ENCODE measurements around the gene WWOX.

Gene WWOX

DNA sequence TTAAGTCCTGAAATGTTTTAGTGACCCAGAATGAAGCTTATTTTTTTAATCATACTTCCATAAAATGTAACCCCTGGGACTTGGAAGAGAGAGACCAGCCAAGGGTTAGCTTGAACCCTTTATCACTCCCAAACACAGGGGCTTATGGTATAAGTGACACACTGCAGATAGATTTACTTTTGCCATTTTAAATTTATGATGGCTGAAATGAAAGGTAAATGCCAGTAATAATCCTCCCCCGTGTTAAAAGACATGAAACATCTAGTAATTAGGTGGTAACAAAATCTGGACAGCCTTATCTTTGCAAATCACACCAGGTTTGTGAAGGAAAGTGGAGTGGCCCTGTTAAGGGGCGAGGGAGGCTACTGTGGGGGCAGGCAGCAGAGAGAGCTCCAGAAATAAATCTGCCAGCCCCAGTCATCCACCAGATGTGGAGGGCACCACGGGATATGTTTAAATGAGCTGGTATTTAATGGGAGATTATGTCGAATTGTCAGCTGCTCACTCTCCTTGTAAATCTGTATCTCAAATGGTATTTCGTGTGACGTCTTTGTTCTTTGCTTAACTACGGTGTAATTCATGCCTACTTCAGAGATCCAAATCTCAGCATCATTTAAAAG, 326.5 kb downstream of the WWOX start:
- in situ Hi-C loops (cut with HindIII; ENCODE audit: low sequenced_read_pairs), result no loop called here

DNA sequence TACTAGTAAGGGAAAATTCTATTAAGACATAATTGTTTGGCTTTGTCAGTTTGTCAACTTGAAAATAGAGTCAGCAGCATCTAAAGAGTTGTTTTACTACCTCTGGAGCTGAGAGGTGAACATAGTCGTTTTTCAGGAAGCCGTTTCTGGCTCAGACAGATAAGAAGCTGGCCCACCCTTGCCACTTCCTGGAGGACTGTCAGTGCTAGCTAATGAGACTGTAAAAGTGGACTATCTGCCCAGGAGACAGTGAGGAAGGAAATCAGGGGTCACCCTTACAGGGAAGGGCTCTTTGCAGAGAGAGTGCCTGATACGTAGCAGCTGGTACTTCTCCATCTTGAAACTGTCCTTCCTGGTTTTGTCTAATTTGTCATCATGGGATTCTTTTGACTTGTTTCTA, 328.7 kb downstream of the WWOX start:
- in situ Hi-C loops (cut with HindIII; ENCODE audit: low sequenced_read_pairs), result no loop called here

DNA sequence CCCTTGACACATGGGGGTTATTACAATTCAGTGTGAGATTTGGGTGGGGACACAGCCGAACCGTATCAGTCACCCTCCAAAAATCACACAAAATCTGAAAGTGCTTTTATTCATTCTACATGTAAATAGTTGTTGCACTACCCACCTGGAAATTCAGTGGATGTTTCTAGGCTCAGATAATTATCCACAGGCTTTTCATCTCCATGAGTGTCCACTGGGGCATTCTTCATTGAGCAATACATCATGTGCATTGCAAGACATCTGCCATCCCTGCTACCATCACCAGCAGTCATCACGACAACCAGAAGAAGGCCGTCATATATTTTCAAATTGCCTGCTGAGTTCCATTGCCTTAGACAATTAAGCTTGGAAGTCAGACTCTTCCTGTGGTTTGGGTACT, 330.8 kb downstream of the WWOX start:
- in situ Hi-C loops (cut with HindIII; ENCODE audit: low sequenced_read_pairs), result no loop called here

DNA sequence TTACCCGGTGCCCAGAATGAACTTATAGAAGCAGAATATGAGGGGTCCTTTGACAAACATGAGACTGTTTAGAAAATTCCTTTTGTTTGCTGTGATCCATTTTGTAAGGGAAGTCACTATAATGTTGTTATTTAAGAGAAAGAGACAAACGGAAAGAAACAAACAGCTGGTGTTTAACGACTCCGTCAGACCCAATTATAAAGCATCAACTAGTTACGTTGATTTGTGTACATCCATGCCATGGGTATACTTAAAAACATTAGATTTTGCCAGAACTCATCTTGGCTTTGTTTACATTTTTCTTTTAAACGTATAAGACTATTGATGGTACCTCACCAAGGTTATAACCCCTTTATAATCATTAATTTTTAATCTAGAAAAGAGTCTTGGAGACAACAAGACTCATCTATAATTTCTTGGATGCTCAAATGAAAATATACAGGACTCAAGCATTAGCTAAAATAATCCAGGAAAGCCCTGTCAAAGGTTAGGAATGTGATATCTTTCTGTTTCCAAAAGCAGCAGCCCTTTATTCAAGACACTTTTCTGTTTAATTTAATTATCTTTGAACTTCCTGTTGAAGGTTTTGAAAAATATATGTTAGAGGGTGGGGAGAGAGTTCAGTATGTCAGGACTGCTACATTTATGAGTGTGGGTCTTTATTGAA, 331.7 kb downstream of the WWOX start:
- in situ Hi-C loops (cut with HindIII; ENCODE audit: low sequenced_read_pairs), result no loop called here

DNA sequence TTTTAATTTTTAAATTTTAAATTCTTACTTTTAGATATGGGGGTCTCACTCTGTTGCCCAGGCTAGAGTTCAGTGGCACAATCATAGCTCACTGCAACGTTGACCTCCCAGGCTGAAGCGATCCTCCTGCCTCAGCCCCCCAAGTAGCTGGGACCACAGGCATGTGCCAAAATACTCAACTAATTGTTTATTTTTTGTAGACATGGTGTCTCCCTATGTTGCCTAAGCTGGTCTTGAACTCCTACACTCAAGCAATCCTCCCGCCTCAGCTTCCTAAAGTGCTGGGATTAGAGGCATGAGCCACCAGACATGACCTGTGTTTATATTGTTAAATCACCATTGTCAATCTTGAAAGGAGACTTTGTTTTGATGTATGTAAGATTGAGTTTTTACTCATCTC, 332.2 kb downstream of the WWOX start:
- in situ Hi-C loops (cut with HindIII; ENCODE audit: low sequenced_read_pairs), result no loop called here

DNA sequence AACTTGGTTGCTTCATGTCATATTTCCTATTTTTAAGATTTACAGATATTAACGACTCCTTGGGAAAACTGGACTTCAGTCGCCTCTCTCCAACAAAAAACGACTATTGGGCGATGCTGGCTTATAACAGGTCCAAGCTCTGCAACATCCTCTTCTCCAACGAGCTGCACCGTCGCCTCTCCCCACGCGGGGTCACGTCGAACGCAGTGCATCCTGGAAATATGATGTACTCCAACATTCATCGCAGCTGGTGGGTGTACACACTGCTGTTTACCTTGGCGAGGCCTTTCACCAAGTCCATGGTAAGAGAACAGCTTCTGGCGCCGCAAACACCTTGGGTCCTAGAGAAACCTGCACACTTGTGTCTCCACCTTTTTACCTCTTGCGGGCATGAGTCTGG, 333.0 kb downstream of the WWOX start:
- in situ Hi-C loops (cut with HindIII; ENCODE audit: low sequenced_read_pairs), result no loop called here

DNA sequence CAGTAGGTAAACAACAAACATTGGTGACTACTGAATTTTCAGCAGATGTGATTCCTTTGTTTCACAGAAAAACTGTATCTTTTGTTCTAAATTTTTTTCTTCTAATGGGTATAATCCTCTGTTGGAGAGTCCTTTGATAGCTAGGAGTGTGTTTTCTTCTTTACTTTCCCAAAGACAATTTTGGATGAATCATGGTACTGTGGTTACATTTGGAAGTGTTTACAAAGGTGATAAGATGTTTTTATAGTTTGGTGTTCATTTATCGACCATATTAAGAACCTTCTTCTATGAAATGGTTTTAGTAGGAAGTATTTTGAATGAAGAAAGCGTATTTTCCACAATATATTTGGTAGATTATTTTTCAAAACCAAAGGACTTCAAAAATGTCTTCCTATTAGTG, 333.7 kb downstream of the WWOX start:
- in situ Hi-C loops (cut with HindIII; ENCODE audit: low sequenced_read_pairs), result no loop called here

DNA sequence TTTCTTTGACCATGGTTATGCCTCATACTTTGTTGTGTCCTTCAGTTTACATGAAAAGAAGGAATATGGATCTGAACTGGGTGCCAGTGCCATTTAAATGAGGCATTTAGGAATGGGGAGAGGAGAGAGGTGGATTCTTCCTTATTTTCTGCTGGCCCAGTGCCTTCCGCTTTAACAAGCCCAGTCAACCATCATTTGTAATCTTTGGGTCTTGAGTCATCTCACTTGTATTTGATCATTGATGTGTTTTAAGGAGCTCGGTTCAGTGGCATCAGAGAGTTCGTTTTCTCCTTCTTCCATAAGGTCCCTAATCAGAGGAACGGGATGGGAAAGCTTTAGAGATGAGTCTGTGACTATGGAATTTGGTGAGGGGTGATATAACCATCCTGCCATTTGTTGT, 334.9 kb downstream of the WWOX start:
- in situ Hi-C loops (cut with HindIII; ENCODE audit: low sequenced_read_pairs), result no loop called here

DNA sequence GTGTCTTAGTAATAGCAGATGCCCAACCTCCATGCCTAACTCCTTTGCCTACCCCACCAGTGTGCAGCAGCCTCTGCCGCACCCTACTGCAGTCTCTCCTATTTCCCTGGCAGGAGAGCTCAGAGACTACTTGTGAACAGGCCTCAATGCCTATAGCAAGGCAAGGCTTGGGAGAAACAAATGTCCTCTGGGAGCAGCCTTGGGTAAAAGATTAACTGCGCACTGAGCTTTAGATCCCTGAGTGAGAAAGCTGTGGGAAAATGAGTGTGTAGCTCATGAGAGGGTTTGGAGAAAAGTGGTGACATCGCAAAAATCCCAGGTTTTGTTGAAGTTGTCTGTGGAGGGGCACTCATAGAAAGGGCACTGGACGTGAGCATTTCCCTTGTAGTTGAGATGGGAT, 335.8 kb downstream of the WWOX start:
- in situ Hi-C loops (cut with HindIII; ENCODE audit: low sequenced_read_pairs), result no loop called here

DNA sequence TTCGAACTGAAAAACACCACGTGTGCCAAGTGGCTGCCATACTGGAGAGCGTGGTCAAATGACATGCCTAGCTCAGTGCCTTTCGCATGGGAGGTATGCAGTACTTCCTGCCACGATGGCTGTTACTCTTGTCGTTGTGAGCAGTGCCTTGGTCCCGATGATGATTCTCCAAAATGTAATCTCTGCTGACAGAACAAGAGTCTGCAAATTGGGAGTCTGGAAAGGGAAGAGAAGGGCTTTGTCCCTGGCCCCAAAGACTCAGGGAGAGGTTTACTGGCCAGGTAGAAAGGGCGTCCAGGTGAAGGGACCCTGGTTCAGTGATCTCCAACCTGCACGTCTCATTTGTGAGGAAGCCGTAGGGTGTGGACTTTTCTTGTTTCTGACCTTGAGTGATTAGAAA, 336.6 kb downstream of the WWOX start:
- in situ Hi-C loops (cut with HindIII; ENCODE audit: low sequenced_read_pairs), result no loop called here

DNA sequence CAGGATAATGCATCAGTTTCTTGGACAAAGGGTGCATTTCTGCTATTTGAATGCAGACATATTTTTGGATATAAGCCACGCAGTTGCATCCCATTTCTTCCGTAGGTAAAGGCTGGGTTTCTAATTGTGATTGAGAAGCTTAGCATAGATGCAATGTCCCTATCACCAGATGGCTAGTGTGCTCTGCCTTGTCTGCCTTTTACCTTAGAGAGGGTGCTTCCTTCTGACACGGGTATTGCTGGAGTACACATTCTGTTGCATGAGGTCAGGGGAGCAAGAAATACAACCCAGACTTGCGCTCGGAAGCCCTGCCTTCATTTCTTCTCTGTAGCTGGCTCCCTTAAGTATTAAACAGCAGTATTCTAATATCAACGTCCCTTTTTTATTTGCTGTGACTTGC, 337.4 kb downstream of the WWOX start:
- in situ Hi-C loops (cut with HindIII; ENCODE audit: low sequenced_read_pairs), result no loop called here

DNA sequence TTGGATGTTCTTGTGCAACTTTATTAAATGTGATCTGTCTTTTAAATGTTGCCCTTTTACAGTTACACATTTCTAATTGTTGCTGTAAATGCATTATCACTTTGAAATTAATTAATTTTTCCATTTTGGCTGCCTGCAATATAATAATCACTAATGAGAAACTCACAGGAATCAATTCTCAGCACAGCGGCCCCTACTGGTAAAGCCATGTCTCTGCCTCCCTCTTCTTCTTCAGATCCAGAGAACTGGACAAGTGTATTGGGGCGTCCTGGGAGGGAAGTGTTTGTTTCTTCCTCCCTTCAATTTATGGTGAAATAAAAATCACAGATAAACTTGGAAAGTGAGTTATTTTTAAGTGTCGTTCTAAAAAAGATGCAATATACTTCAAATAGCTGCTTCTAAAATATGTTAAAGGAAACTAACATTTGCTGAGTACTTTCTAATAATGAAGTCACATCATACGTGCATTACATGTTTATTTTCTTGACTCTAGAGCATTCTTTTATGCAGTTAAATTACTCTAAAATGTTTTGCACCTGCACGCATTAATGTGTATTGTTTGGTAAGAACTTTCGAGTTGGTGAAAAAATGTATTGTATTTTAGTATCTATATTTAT, 338.0 kb downstream of the WWOX start:
- in situ Hi-C loops (cut with HindIII; ENCODE audit: low sequenced_read_pairs), result no loop called here

DNA sequence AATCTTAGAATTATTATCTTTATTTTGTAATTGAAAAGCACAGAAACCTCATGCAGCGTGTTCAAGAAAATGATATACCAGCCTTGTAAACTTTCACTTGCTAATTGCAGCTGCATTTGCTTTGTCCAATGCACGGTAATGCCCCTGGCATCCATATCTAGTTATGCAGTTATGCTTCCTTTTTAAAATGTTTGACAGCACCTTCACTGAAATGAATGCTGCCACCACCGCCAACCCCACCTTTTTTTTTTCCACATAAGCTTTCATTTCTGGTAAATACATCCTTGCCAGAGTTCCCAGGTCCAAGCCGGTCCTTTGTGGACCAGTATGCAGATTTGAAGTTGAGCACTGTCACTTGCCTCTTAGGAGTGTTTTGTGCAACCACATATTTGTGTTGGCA, 338.8 kb downstream of the WWOX start:
- in situ Hi-C loops (cut with HindIII; ENCODE audit: low sequenced_read_pairs), result no loop called here

DNA sequence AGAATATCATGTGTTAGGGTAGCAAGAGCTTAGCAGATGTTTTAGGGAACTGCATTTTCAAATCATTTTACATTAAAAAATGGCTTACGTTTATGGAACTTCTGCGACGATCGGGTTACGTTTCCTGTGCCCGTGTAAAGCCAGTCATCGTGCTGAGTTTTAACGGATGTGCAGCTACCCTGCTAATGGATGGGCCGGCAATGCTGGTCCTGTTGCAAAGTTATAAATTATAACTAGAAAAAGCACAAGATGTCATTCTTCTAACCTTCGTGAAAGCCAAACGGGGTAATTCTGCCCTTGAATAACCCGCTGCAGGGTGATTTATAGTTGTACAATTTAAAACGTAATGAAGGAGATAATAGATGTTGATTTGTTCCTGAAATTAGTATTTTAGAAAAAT, 339.2 kb downstream of the WWOX start:
- in situ Hi-C loops (cut with HindIII; ENCODE audit: low sequenced_read_pairs), result no loop called here

DNA sequence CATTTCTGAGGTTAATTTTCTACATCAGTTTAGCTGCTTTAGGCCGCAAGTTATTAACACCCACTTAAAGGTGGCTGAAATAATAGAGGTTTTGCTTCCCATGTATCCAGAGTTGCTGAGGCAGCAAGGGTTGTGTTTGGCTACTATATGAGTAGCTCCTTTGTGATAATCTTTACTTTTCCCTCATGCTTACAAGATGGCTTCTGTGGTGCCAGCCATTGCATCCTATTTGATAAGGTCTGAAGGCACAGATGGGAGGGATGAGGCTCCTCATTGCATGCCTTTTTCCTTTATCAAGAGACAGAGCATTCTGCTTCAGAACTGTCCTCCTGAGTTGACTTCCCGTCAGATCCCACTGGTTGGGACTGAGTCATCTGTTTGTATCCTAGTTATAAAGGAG, 340.2 kb downstream of the WWOX start:
- in situ Hi-C loops (cut with HindIII; ENCODE audit: low sequenced_read_pairs), result no loop called here

DNA sequence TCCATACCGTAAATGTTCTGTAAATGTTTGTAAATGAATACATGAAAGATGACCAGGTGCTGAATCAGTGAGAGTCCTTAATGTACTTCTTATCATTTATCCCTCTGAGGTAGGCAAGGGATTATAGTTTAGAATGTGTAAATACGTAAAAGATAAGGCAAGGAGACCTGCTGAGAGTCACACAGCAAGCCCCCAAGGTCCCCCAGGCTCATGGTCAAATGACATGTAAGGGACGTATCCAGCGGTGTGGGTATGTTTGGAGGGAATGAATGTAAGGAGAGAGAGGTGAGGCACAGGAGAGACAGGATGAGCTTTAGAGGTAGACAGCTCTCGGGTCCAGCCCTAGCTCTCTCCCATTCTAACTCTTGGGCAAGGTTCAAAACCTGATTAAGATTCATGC, 341.8 kb downstream of the WWOX start:
- in situ Hi-C loops (cut with HindIII; ENCODE audit: low sequenced_read_pairs), result no loop called here

DNA sequence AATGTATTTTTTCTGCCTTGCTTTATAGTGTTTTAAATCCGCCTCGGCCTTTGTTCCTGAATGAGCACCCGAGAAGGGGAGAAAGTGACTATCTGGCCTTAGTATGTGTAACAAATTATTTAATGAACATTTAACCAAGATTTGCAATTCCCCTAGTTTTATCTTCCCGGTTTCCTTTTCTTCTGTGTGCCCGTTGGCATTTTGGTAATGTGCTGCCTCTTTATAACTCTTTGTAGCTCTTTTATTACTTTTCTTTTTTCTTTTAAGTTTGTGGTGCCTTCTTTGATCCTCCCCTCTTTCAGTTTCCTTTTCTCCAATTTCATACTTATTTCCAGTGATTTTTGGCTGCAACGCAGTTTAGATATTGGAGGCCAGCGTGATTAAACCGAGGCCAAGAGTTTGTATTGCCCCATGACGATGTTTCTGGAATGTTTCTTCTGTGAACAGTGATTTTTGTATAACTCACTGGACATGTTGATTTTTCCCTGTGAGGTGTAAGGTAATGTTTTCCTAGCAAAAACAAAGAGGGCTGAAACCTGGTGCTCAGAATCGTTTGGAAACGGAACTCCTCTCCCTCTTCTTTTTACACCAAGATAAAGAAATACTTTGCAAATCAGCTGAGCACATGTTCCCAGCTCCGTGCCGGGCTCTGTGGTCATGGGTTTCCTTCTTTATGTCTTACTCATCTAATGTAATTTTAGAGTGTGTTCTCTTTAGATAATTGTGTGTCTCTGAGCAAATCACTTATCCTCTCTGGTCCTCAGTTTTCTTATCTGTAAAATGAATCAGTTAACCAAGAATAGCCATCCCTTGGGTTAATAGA, 344.3 kb downstream of the WWOX start:
- in situ Hi-C loops (cut with HindIII; ENCODE audit: low sequenced_read_pairs), result no loop called here

DNA sequence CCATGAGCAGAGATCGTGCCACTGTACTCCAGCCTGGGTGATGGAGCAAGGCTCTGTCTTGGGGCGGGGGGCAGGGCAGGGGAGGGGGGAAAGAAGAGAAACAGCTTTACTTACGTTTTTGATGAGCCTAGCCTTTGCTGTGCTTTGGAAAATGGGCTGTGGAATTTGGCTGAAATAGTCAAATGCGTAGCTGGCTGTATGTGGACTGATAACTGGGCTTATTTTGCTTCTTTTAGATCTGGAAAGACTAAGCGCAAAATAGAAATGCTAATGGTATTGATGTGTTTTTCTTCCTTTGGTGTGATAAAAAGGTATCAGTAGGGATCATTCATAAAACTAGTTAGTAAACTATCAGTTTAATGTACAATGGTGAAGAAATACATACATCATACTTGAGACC, 346.4 kb downstream of the WWOX start:
- in situ Hi-C loops (cut with HindIII; ENCODE audit: low sequenced_read_pairs), result no loop called here

DNA sequence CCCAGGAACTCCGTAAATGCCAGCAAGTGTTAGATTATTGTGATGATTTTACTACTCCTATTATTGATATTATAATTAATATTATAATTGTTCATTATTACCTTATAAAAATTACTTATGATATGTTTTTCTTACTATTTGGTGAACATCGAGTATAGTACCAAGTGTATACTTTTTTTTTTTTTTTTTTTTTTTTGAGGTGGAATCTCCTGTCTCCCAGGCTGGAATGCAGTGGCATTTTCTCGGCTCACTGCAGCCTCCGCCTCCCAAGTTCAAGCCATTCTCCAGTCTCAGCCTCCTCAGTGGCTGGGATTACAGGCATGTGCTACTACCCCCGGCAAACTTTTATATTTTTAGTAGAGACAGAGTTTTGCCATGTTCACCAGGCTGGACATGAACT, 347.0 kb downstream of the WWOX start:
- in situ Hi-C loops (cut with HindIII; ENCODE audit: low sequenced_read_pairs), result no loop called here

DNA sequence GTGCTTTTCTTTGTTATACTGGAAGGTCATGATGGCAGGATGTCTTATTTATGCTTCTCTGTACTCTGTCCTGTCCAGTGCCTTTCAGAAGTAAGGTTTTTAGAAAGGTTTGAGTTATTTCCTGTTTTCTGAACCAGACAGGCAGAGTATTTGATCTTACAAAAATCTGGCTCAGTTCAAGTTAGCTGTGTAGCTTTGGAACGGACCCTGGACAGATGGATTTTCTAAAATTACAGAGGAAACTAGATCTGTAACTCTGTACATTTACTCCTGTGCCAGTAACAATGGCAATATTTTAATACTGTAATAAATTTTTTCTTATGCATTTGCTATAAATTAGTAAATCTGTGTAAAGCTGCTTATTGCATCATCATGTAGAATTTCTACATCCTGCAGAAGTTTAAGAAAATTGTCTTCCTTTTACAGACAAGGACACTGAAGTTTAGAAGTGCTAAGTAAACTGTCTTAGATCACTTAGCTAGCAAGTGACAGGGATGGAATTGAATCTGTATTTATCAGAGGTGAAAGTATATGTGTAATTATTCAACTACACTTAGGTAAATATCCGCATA, 347.6 kb downstream of the WWOX start:
- in situ Hi-C loops (cut with HindIII; ENCODE audit: low sequenced_read_pairs), result no loop called here

DNA sequence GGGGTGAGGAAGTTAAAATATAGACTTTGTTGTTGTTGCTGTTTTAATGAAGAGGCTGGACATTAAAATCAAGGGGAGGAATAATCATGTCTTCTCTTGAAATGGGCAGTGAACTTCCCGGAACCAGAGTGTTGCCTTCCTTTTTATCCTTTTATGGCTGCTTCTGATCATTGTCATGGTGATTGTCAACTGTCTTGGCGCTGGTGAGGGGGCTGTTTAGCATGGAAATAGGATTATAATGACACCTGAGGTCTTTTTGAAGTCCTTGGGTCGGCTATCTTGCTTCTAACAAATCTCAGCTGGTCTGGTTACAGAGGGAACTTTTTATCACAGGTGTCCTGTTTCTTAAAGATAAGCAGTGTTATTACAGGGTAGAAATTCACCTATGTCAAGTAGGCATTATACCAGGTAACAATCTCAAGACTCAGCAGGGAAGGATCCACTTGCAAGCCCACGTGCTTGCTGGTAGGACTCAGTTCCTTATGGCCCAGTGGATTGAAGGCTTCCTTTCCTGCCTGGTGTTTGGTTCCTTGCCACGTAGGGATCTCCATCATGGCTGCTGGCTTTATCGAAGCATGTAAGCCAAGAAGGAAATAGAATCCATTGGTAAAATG, 349.3 kb downstream of the WWOX start:
- in situ Hi-C loops (cut with HindIII; ENCODE audit: low sequenced_read_pairs), result no loop called here
